GM12873 (cell line): Measurements from ENCODE around the gene CHD9NB.

Experiments
- TF ChIP-seq, protein P1 (sequence below): IDR thresholded peaks from 2 replicates; pipeline ENCODE4 v1.5.1; 2012; ENCODE audit warnings: low read depth, mild to moderate bottlenecking, moderate library complexity, low read length, control low read depth; ENCODE audit not compliant: insufficient read depth; ENCODE audit errors: missing control alignments

The CHD9NB gene

DNA sequence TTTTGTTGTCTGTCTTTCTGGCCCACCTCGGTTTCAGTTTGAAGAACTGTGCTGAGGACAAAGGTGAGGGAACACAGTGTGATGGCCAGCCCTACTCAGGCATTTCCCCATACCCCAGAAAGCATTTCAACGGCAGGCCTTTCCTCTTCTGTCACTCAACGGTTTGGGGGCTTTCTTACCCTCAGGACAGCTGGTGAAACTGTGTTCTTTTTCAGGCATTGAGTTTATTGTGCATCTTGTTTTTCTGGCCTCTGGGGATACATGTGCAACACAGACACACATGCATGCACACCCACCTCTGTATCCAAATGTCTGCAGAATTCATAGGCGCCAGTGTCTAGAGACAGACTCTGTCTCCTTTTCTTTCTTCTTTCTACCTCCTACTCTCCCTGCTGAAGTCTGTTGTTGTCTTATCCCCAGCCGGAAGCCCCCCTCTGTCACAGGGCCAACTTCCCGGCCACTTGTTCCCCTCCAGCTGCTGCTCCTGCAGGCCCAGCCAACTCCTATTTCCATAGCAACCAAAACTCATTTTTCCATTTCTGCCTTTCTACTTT is 19.1 kb upstream of the CHD9NB start:
- TF ChIP-seq, protein P1, sequence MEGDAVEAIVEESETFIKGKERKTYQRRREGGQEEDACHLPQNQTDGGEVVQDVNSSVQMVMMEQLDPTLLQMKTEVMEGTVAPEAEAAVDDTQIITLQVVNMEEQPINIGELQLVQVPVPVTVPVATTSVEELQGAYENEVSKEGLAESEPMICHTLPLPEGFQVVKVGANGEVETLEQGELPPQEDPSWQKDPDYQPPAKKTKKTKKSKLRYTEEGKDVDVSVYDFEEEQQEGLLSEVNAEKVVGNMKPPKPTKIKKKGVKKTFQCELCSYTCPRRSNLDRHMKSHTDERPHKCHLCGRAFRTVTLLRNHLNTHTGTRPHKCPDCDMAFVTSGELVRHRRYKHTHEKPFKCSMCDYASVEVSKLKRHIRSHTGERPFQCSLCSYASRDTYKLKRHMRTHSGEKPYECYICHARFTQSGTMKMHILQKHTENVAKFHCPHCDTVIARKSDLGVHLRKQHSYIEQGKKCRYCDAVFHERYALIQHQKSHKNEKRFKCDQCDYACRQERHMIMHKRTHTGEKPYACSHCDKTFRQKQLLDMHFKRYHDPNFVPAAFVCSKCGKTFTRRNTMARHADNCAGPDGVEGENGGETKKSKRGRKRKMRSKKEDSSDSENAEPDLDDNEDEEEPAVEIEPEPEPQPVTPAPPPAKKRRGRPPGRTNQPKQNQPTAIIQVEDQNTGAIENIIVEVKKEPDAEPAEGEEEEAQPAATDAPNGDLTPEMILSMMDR, result no peak

DNA sequence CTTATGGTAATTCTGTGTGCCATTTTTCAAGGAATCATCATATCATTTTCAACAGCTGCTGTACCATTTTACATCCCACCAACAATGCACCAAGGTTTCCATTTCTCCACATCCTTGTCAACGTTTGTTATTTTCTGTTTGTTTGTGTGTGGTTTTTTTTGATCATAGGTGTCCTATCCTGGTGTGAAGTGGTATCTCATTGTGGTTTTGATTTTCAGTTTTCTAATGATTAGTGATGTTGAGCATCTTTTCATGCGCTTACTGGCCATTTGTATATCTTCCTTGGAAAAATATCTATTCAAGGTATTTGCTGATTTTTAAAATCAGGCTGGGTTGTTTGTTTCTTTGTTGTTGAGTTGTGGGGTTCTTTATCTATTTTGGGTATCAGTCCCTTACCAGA is 17.1 kb upstream of the CHD9NB start:
- TF ChIP-seq, protein P1, result no peak

DNA sequence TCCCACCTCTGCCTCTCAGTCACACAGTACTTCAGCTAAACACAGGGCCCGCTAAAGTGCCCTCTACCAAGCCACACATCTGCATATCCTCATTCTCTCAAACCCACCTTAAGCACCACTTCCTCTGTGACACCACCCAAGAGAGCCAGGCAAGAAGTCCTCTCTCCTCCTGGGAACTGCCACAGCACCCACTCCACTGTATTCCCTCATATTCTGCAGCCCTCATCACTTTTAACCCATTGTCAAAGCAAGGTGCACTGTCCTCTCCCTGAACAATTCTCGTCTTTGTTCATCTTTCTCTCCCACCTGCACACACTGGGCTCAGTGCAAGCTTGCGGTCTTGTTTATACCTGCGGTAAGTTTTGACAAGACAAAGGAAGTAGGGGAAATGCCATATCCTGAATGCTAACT is 15.7 kb upstream of the CHD9NB start:
- TF ChIP-seq, protein P1, result no peak

DNA sequence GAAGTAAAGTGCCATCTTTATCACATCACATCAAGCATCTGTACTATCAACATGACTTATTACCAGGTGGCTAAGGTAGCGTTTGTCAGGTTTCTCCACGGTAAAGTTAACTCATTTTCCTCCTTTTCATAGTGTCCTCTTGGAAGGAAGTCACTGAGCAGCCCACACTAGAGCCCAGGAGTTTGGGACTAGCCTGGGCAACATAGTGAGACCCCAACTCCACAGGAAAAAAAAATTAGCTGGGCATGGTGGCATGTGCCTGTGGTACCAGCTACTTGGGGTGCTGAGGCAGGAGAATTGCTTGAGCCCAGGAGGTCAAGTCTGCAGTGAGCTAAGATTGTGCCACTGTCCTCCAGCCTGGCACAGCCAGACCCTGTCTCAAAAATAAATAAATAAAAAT is 15.0 kb upstream of the CHD9NB start:
- TF ChIP-seq, protein P1, result no peak

DNA sequence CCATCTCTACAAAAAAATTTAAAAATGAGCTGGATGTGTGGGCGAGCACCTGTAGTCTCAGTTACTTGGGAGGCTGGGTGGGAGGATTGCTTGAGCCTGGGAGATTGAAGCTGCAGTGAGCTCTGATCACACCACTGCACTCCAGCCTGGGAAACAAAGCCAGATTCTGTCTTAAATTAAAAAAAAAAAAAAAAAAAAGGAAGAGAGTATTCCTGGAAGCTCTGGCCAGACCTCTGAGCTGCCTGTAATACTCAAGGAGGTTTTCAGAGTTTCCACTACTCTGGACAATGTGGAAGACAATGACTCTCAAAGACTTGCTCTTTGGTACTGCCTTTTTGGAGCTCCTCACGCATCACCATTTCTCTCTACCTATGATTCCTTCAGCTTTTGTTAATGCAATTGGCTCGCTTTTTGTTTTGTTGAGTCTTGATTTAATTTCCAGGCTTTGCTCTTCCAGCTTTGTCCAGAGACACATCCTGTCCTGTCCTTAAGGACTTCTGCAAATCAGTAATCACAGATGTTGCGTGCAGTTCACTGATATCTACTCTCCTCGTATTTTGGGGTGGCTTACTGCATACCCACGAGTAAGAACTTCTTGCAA is 12.9 kb upstream of the CHD9NB start:
- TF ChIP-seq, protein P1, result no peak

DNA sequence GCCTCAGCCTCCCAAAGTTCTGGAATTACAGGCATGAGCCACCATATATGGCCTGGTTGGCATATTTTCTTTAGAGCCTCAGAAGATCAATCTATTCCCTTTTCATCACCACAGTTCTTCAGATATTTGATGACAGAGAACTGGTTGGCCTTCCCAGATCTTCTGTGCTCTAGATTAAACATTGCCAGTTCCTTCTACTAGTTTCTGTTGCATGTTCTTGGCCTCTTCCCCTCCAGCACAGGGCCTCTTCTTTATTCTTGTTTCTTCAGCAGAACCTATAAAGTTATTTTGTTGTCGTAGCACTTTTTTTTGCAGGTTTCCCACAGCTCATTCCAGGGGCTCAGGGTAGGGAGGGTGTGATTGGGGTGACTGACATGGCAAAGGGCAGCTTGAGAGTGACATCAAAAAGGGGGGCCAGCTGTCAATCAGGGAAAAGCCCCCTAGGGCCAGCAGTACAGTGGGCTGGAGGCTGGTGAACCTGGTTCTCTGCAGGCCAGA is 11.4 kb upstream of the CHD9NB start:
- TF ChIP-seq, protein P1, result no peak

DNA sequence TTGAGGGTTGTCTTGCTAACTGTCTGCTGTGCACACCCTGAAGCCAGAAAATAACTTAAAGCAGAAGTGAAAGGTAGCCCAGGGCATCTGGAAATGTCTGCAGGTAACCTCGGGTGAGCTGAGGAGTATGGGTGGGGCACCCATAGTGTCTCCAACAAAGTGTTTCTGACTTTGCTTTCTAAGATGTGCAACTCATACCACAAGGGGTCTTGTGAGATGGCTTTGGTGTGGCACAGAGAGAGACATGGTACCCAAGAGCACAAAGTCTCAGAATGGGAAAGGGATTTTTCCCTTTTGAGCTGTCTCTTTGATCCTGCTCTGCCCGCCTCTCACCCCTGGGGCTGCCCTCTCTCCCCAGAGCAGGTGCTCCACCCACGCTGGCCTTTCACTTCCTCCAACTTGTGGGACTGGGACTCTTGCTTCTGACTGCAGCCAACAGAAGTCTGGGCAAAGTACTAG is 9.0 kb upstream of the CHD9NB start:
- TF ChIP-seq, protein P1, result peak; percentile 30
